ENCODE data around the gene ADM5.

GRCh38 chr19:49676136-49676783 is 13.1 kb upstream of the ADM5 start:
- TF ChIP-seq CTCF (IDR thresholded peaks at IDR 0.05) (no peak), POLR2A (IDR thresholded peaks at IDR 0.05) (peak in 1 of 2 donors; percentile 54)
